HepG2 (cell line): Measurements from ENCODE around the gene STN1. TPM values are rescaled to one million over a fixed set of nuclear protein-coding genes. Genes with fewer than 3 reads are reported as not detected.

ENCODE experiments used
- ARHGAP35 ChIP-seq: sonication (generic); formaldehyde crosslinking; IDR thresholded peaks from 2 replicates; pipeline ENCODE4 v1.9.0; 2022; ENCODE audit warnings: mild to moderate bottlenecking, inconsistent platforms, moderate library complexity, missing genetic modification reagents, borderline replicate concordance
- ARNT2 ChIP-seq: sonication (generic); formaldehyde crosslinking; IDR thresholded peaks from 2 replicates; pipeline ENCODE4 v1.8.0; 2022; ENCODE audit warnings: mild to moderate bottlenecking, low read depth, missing genetic modification reagents, moderate library complexity
- BRCA1 ChIP-seq: sonication (generic); formaldehyde crosslinking; IDR thresholded peaks from 2 replicates; pipeline ENCODE4 v1.4.0; 2020; ENCODE audit warnings: missing genetic modification reagents
- ELF3 ChIP-seq: IDR thresholded peaks from 2 replicates; pipeline ENCODE4 v1.6.1; 2016; ENCODE audit warnings: missing genetic modification reagents, missing compliant biosample characterization
- FOXP4 ChIP-seq: sonication (generic); formaldehyde crosslinking; IDR thresholded peaks from 2 replicates; pipeline ENCODE4 v1.4.0; 2020; ENCODE audit warnings: missing genetic modification reagents
- HES4 ChIP-seq: sonication (generic); formaldehyde crosslinking; IDR thresholded peaks from 2 replicates; pipeline ENCODE4 v1.9.0; 2021; ENCODE audit warnings: mild to moderate bottlenecking, missing genetic modification reagents, borderline replicate concordance
- HNF4A ChIP-seq: sonication (generic); formaldehyde crosslinking; IDR thresholded peaks from 2 replicates; pipeline ENCODE4 v1.4.0; 2020; ENCODE audit warnings: missing genetic modification reagents
- KDM2A ChIP-seq: sonication (generic); formaldehyde crosslinking; IDR thresholded peaks from 2 replicates; pipeline ENCODE4 v1.4.0; 2020; ENCODE audit warnings: low read depth, missing genetic modification reagents, borderline replicate concordance
- NR1H2 ChIP-seq: sonication (generic); formaldehyde crosslinking; IDR thresholded peaks from 2 replicates; pipeline ENCODE4 v1.8.1; 2022; ENCODE audit warnings: low read depth, missing genetic modification reagents, borderline replicate concordance
- PATZ1 ChIP-seq: sonication (generic); formaldehyde crosslinking; IDR thresholded peaks from 2 replicates; pipeline ENCODE4 v1.4.0; 2020; ENCODE audit warnings: missing genetic modification reagents
- POLR2AphosphoS5 ChIP-seq: IDR thresholded peaks from 2 replicates; pipeline ENCODE4 v1.6.1; 2012; ENCODE audit warnings: low read depth, low read length
- RORA ChIP-seq: sonication (generic); formaldehyde crosslinking; IDR thresholded peaks from 2 replicates; pipeline ENCODE4 v1.5.0; 2020; ENCODE audit warnings: mild to moderate bottlenecking, missing genetic modification reagents, moderate library complexity
- SAFB2 ChIP-seq: sonication (generic); formaldehyde crosslinking; IDR thresholded peaks from 2 replicates; pipeline ENCODE4 v1.5.1; 2020; ENCODE audit warnings: missing genetic modification reagents, low read depth, mild to moderate bottlenecking, borderline replicate concordance
- ZNF75D ChIP-seq: sonication (generic); formaldehyde crosslinking; IDR thresholded peaks from 2 replicates; pipeline ENCODE4 v1.8.1; 2023; ENCODE audit warnings: missing genetic modification reagents, mild to moderate bottlenecking, borderline replicate concordance
- ZNF775 ChIP-seq: sonication (generic); formaldehyde crosslinking; IDR thresholded peaks from 2 replicates; pipeline ENCODE4 v1.4.0; 2020; ENCODE audit warnings: missing genetic modification reagents, mild to moderate bottlenecking, moderate library complexity, borderline replicate concordance
- ZNF839 ChIP-seq: sonication (generic); formaldehyde crosslinking; IDR thresholded peaks from 2 replicates; pipeline ENCODE4 v1.4.0; 2020; ENCODE audit warnings: missing genetic modification reagents, mild to moderate bottlenecking, borderline replicate concordance
- polyA plus RNA-seq, 8 experiments: library from polyadenylated mRNA; depleted of rRNA in 3 of 8; stranded (reverse) in 7 of 8; unstranded in 1 of 8; fragments of >200 nt; fragmentation: Illumina TruSeq in 4 of 8; extraction: Trizol in 4 of 8; gene quantifications; 2 replicates each; pipeline versions ENCODE4 v1.2.1 to v1.2.3, GENCODE V29; 2011 to 2016; ENCODE audit warnings: low read depth in 4 of 8, missing spikeins in 1 of 8, mixed read lengths in 1 of 8; ENCODE audit not compliant: insufficient read depth in 1 of 8
- total RNA-seq, 5 experiments: library from RNA; depleted of rRNA; stranded (reverse); fragments of >200 nt; fragmentation: Illumina TruSeq; extraction: Trizol; gene quantifications; 2 replicates each; pipeline ENCODE4 v1.2.3, GENCODE V29; 2016; ENCODE audit warnings: low read depth in 1 of 5
- TF ChIP-seq, protein P1 (sequence below): sonication (generic); formaldehyde crosslinking; IDR thresholded peaks from 2 replicates; pipeline ENCODE4 v1.8.1; 2023; ENCODE audit warnings: mild to moderate bottlenecking, moderate library complexity, missing genetic modification reagents
- TF ChIP-seq, protein P2 (sequence below): sonication (generic); formaldehyde crosslinking; IDR thresholded peaks from 2 replicates; pipeline ENCODE4 v1.4.0; 2020; ENCODE audit warnings: mild to moderate bottlenecking, missing genetic modification reagents
- TF ChIP-seq, protein P3 (sequence below): sonication (generic); formaldehyde crosslinking; IDR thresholded peaks from 2 replicates; pipeline ENCODE4 v1.4.0; 2020; ENCODE audit warnings: missing genetic modification reagents, borderline replicate concordance

Gene STN1
- total and polyA plus RNA-seq, 2 of the 13 experiments (the other 11 are each of a cell fraction or from before 2014, with no cell fraction given), result 17.6 to 22.7 TPM

DNA sequence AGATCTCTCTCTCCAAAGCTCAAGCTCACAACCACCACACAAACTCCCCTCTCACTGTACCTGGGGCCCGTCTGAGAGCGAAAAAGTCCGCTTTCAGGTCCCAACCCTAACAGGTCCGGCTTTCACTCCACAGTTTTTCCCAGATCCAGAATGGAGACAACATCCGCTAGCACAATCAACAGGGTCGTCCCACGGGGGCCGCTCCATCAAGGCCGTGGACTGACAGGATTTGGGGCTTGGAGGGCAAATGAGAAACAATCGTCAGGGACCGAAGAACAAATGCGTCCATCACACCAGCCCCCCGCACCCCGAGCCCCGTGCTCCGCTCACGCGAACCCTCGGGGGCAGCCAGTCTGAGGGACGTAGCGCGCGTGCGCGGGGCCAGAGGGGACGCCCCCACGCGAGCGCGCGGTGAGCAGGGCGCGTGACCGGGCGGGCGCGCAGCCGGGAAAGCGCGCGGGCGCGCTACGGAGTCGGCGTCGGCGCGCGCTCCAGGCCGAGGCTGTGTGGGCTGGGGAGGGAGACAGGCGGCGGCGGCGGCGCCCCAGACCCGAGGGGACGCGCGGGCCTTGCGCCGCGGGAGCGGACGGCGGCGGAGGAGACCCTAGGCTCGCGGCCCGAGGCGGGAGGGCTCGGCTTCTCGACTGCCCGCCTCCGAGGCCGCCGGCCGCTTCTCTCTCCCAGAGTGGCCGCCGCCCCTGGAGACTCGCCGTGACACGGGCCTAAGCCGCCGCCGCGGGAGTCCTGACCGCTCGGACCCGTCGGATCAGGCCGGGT lies 48.9 kb upstream of the STN1 start, which contains the start of gene SLK (continued):
- TF ChIP-seq ZNF75D (CRISPR knock-in tag), result no peak
- TF ChIP-seq HNF4A (CRISPR knock-in tag), result peak; percentile 21; the same call in 1 of the 2 replicates
- 0 out of 2 replicates have a peak, but pooled peaks have one; percentile 34 for TF ChIP-seq HES4 (CRISPR knock-in tag)
- TF ChIP-seq NR1H2 (CRISPR knock-in tag), result no peak
- no peak for TF ChIP-seq ARHGAP35 (CRISPR knock-in tag)
- no peak; the same call in 1 of the 2 replicates for TF ChIP-seq ARNT2 (CRISPR knock-in tag)
- peak; percentile 52; the same call in 1 of the 2 replicates for TF ChIP-seq KDM2A (CRISPR knock-in tag)
- TF ChIP-seq POLR2AphosphoS5, result peak; percentile 80
- TF ChIP-seq ZNF839 (CRISPR knock-in tag), result no peak
- peak; percentile 39; the same call in 1 of the 2 replicates for TF ChIP-seq PATZ1
- no peak for TF ChIP-seq ZNF775 (CRISPR knock-in tag)
- no peak for TF ChIP-seq RORA (CRISPR knock-in tag)
- TF ChIP-seq BRCA1 (CRISPR knock-in tag), result no peak
- peak; percentile 73 for TF ChIP-seq SAFB2 (CRISPR knock-in tag)
- no peak; the same call in 1 of the 2 replicates for TF ChIP-seq ELF3 (CRISPR knock-in tag)
- TF ChIP-seq, protein P1, sequence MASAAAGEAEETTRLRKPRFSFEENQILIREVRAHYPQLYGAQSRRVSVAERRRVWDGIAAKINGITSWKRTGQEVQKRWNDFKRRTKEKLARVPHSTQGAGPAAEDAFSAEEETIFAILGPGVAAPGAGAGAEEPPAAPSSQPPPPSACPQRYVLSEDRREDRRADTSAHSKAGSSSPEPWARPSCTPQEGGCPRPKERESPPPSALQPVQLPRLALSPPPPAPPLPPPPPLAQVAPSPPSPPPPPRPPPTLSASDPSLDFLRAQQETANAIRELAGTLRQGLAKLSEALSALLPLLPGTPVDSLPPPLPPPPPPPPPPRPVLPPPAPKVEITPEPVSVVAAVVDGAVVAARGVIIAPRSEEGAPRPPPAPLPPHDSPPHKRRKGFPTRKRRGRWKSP (CRISPR knock-in tag), result 0 out of 2 replicates have a peak, but pooled peaks have one; percentile 54
- TF ChIP-seq, protein P2, sequence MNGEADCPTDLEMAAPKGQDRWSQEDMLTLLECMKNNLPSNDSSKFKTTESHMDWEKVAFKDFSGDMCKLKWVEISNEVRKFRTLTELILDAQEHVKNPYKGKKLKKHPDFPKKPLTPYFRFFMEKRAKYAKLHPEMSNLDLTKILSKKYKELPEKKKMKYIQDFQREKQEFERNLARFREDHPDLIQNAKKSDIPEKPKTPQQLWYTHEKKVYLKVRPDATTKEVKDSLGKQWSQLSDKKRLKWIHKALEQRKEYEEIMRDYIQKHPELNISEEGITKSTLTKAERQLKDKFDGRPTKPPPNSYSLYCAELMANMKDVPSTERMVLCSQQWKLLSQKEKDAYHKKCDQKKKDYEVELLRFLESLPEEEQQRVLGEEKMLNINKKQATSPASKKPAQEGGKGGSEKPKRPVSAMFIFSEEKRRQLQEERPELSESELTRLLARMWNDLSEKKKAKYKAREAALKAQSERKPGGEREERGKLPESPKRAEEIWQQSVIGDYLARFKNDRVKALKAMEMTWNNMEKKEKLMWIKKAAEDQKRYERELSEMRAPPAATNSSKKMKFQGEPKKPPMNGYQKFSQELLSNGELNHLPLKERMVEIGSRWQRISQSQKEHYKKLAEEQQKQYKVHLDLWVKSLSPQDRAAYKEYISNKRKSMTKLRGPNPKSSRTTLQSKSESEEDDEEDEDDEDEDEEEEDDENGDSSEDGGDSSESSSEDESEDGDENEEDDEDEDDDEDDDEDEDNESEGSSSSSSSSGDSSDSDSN (CRISPR knock-in tag), result peak; percentile 92; the same call in 1 of the 2 replicates
- 0 out of 2 replicates have a peak, but pooled peaks have one; percentile 14 for TF ChIP-seq FOXP4 (CRISPR knock-in tag)
- TF ChIP-seq, protein P3, sequence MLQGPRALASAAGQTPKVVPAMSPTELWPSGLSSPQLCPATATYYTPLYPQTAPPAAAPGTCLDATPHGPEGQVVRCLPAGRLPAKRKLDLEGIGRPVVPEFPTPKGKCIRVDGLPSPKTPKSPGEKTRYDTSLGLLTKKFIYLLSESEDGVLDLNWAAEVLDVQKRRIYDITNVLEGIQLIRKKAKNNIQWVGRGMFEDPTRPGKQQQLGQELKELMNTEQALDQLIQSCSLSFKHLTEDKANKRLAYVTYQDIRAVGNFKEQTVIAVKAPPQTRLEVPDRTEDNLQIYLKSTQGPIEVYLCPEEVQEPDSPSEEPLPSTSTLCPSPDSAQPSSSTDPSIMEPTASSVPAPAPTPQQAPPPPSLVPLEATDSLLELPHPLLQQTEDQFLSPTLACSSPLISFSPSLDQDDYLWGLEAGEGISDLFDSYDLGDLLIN (CRISPR knock-in tag), result 0 out of 2 replicates have a peak, but pooled peaks have one; percentile 27
